Glomerular endothelial cell (primary cell): ENCODE measurements around the gene TSSK2. TPM values are rescaled to one million over a fixed set of nuclear protein-coding genes. Genes with fewer than 3 reads are reported as not detected.
"Not testable (repeated sequence)": the region's sequence is repeated elsewhere in the genome, so short reads cannot be mapped to it uniquely, and the experiment has no call there.

Experiments
- DNase-seq: peaks from one replicate; pipeline ENCODE4 v3.0.0-alpha.2; 2011; ENCODE audit warnings: low read depth, low spot score; ENCODE audit errors: extremely low read depth
- total RNA-seq: library from RNA; depleted of rRNA; stranded (reverse); fragments of >200 nt; gene quantifications from 2 replicates; pipeline ENCODE4 v1.2.3, GENCODE V29; 2015

The TSSK2 gene
- total RNA-seq = not detected in 2 replicates

DNA sequence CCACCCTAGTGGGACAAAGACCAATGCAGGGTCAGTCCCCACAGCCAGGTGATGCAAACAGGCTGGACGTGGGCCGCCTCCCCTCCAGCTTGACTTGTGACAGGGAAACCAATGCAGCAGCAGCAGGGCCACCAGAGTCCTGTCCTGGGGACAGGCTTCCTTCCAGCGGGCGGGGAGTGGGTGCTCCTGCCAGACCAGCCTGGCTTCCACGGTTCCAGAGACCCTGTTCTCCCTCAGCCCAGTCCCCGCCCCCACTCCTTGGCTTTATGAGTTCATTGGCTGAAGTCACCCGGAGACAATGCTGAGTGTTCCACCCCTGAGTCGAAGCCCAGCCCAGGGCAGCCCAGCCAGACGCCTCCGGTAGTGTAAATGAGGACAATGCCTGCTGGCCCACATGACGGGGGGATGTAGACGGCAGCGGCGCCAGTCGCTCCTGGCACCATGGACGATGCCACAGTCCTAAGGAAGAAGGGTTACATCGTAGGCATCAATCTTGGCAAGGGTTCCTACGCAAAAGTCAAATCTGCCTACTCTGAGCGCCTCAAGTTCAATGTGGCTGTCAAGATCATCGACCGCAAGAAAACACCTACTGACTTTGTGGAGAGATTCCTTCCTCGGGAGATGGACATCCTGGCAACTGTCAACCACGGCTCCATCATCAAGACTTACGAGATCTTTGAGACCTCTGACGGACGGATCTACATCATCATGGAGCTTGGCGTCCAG lies at the start of gene TSSK2:
Gene TSSK2, plus strand, starts transcription at position 350 of the 726 bp plus-strand sequence. Its CDS starts 92 bp downstream, at position 442.
- no peak for DNase-seq

DNA sequence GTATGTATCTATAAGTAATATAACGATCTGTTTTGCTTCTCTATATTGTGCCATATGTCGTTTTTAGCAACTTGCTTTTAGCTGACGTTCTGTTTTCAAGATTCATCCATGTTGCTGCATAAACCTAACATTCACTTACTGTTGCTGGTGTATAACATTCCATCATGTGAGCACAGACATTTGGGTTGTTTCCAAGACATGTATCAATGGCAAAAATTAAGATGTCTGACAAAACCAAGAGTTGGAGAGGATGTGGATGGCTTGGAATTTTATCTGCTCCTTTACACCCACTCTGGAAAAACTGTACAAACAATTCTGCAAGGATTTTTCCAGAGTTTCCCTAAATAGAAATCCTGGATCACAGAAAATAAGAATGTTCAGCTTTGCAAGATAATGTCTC lies 49.8 kb upstream of the TSSK2 start:
- DNase-seq = no peak

GRCh38 chr22:19082101-19082500 lies 49.0 kb upstream of the TSSK2 start:
- DNase-seq = no peak

DNA sequence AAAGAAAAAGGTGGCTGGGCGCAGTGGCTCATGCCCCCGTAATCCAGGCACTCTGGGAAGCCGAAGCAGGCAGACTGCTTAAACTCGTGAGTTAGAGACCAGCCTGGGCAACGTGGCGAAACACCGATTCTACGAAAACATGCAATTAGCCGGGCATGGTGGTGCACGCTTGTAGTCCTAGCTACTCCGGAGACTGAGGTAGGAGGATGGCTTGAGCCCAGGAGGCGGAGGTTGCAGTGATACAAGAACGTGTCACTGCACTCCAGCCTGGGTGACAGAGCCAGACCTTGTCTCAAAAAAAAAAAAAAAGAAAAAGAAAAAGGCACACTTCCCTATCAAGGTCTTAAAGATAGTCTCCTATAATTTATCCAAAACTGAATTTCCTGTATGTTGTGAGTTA lies 48.3 kb upstream of the TSSK2 start:
- no peak for DNase-seq

GRCh38 chr22:19084126-19084525 lies 47.0 kb upstream of the TSSK2 start:
- DNase-seq = not testable (repeated sequence)

DNA sequence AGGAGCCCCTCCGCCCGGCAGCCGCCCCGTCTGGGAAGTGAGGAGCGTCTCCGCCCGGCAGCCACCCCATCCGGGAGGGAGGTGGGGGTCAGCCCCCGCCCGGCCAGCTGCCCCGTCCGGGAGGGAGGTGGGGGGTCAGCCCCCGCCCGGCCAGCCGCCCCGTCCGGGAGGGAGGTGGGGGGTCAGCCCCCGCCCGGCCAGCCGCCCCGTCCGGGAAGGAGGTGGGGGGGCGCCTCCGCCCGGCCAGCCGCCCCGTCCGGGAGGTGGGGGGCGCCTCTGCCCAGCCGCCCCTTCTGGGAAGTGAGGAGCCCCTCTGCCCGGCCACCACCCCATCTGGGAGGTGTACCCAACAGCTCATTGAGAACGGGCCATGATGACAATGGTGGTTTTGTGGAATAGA lies 46.5 kb upstream of the TSSK2 start:
- DNase-seq = not testable (repeated sequence)

DNA sequence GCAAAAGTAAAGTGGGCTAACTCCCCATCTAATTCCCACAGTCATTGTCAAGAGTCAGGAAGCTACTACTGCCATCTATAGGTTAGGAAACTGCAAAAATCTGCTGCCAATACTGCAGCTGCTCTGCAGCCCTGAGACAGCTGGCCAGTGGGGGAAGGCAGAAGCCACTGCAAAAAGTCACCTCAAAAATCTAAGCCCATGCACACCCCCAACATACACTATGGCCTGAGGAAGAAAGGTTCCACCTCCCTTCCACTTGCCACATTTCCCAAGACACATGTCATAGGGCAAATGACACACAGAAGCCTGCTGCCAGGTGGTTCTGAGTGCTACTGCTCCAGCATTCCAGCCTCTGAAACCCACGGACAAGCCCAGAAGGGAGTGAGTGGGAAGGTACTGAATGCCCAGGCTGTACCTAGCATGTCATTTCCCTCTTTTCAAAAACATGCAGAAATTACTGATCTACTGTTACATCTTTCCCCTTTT lies 45.8 kb upstream of the TSSK2 start:
- no peak for DNase-seq

- DNase-seq = no peak
Observed at GRCh38 chr22:19086417-19086816, 44.7 kb upstream of the TSSK2 start.

- DNase-seq = no peak
Observed at GRCh38 chr22:19086896-19087295, 44.2 kb upstream of the TSSK2 start.

- DNase-seq = no peak
Observed at GRCh38 chr22:19088866-19089595, 42.1 kb upstream of the TSSK2 start.

- DNase-seq = no peak
Observed at GRCh38 chr22:19090183-19090582, 40.9 kb upstream of the TSSK2 start.

- DNase-seq = no peak
Observed at GRCh38 chr22:19090586-19091127, 40.5 kb upstream of the TSSK2 start.

DNA sequence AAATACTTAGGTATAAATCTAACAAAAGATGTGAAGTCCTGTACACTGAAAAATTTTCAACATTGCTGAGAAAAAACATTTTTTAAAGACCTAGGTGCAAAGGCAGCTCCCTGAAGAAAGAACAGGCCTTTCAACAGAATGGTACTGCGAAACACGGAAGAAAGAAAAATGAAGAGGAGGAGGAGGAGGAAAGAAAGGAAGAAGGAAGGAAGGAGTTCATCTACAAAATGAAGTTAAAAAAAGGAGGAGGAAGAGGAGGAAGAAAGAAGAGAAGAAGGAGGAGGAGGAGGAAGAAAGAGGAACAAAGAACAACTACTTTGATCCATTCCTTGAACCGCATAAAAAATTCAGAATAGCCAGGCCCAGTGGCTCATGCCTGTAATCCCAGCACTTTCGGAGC lies 38.4 kb upstream of the TSSK2 start:
- no peak for DNase-seq

GRCh38 chr22:19094393-19094997 lies 36.6 kb upstream of the TSSK2 start:
- no peak for DNase-seq

GRCh38 chr22:19096555-19096954 lies 34.6 kb upstream of the TSSK2 start:
- DNase-seq = no peak

DNA sequence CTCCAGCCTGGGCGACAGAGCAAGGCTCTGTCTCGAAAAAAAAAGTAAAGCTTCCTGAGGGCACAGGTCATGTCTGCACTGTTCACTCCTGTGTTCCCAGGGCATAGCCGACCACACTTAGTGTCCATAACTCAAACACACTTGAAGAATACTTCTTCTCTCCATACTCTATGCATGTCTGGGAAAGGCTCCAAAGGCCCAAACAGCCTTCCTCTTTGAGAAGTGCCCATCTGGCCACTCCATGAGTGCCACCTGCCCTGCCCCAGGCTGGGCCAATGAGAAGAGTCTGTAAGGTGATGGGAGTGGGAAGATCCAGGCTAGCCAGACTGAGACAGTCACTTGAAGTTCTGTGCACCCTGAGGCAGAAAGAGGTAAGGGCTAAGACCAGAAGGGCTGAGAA lies 33.6 kb upstream of the TSSK2 start:
- no peak for DNase-seq

GRCh38 chr22:19098157-19098556 lies 33.0 kb upstream of the TSSK2 start:
- DNase-seq = no peak

DNA sequence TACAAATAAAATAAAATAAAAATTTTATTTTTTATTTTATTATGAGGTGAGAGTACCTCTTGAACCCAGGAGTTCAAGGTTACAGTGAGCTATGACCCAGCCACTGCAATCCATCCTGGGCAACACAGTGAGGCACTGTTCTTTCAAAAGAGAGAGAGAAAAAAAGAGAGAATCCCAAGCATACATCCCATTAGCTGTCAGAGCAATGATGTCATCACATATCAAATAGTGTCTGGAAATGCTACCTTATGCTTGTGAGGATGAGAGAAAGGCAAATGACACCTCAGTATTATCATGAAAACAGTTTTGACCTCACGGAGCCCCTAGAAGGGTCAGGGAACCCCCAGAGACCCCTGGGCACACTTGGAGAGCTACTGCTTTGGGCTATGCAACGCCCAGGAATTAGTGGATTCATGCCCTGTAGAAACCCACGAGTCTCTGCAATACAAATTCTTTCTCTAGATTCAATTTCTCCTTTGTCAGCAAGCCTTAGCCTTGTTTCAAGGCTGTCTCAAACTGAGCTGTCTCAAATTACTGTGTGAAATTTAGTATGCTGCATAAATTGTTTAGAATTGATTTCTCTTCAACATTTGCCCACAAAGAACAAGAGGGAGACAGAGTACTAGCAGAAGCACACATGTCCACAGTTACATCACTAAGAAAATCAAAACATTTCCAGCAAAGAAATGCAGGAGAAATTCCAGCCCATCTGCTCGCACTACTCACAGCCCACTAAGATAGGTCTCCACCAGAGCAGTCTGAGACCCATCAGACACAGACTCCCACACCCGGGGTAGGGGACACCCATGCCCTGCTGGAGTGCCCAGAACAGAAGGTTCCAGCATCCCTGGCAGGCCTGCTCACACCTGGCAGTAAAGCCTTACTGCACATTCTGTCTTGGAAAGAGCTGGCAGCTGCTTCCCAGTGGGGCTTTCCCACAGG lies 27.0 kb upstream of the TSSK2 start:
- no peak for DNase-seq

GRCh38 chr22:19105456-19105855 lies 25.7 kb upstream of the TSSK2 start:
- DNase-seq = no peak
